ENCODE data around the gene BEAN1.
A peak's percentile ranks its signal among the peaks of the same experiment; 100 is the strongest.
"Not testable (repeated sequence)": the region's sequence is repeated elsewhere in the genome, so short reads cannot be mapped to it uniquely, and the experiment has no call there.

Gene BEAN1

GRCh38 chr16:66508914-66509496 lies 81.9 kb downstream of the BEAN1 start:
- no peak for DNase-seq (ENCODE audit: low read depth)

- no peak for DNase-seq (ENCODE audit: low read depth)
Observed at GRCh38 chr16:66509576-66509975, 82.5 kb downstream of the BEAN1 start.

- DNase-seq (ENCODE audit: low read depth): no peak
Observed at GRCh38 chr16:66510298-66510697, 83.2 kb downstream of the BEAN1 start.

DNA sequence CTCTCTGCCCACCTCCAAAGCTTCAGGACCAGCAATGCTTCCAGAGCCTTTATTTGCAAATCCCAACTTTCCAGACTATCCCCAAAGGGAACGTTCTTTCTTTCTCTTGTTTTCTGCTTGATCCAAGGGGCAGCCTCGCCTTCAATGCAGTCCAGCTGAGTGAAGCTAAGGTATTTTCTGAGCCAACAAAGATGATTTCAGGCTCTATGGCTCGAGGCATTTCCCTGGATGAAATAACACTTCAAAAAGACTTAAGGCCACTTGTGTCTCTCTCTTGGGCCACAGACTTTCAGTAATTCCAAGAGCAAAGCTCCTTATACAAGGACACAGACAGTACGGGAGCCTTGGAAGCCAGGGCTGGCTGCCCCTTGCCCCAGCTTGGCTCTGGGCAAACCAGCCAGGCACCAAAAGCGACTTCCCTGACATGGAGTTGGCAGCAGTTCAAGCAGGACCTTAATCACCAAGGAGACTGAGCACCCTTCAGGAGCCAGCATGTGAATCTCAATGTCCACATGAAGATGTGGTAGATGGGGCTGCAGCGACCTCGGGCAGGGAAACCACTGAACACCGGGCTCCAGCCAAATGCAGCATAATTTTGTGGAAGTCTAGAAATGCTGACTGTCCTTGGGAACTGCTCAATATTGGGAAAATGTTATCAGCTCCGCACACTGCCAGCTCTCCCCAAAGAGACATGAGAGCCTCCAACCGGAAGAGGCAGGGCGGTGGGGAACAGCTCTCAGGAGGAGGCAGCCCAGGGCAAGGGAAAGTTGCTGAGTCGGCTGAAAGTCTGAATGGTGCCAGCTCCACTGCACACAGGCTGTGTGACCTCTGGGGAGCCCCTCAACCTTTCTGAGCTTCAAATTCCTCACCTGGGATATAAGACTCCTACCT lies 83.9 kb downstream of the BEAN1 start:
- no peak for DNase-seq (ENCODE audit: low read depth)

- DNase-seq (ENCODE audit: low read depth): peak; percentile 82
Observed at GRCh38 chr16:66511602-66512271, 84.6 kb downstream of the BEAN1 start.

- DNase-seq (ENCODE audit: low read depth): peak; percentile 60
Observed at GRCh38 chr16:66512272-66513110, 85.4 kb downstream of the BEAN1 start.

DNA sequence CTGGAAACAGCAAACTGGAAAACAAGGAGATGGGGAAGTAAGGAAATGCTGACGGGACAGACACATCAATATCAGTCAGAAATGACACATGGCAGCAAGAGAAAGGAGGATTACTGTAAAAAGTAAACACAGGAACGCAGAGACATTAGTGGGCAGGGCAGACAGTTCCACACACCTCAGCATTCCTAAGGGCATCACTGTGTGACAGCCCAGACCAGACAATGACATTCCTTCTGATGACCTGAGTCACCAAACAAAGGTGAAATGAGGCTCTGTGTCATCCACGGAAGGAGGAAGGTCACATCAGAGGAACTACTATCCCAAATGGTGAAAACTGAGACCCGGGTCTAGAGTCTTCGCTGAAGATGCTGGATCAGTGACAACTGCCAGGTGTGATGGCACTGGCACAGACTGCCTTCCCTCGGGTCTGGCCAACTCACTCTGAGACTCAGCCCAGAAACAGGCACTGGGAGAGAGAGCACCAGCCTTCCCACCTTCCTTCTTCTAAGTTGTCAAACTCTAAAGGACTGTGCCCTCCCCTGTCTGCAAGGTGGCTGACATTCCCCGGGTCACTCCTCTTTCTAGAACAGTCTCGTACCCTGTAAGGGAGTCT lies 86.1 kb downstream of the BEAN1 start:
- peak; percentile 46 for DNase-seq (ENCODE audit: low read depth)

DNA sequence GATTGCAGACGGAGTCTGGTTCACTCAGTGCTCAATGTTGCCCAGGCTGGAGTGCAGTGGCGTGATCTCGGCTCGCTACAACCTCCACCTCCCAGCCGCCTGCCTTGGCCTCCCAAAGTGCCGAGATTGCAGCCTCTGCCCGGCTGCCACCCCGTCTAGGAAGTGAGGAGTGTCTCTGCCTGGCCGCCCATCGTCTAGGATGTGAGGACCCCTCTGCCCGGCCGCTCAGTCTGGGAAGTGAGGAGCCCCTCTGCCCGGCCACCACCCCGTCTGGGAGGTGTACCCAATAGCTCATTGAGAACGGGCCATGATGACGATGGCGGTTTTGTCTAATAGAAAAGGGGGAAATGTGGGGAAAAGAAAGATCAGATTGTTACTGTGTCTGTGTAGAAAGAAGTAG lies 87.3 kb downstream of the BEAN1 start:
- DNase-seq (ENCODE audit: low read depth): not testable (repeated sequence)

- not testable (repeated sequence) for DNase-seq (ENCODE audit: low read depth)
Observed at GRCh38 chr16:66514980-66515595, 88.0 kb downstream of the BEAN1 start.

- peak; percentile 70 for DNase-seq (ENCODE audit: low read depth)
Observed at GRCh38 chr16:66515596-66516508, 88.8 kb downstream of the BEAN1 start.

GRCh38 chr16:66516509-66516807 lies 89.4 kb downstream of the BEAN1 start:
- DNase-seq (ENCODE audit: low read depth): no peak

GRCh38 chr16:66516808-66517585 lies 89.9 kb downstream of the BEAN1 start:
- DNase-seq (ENCODE audit: low read depth): peak; percentile 98

GRCh38 chr16:66517586-66518263 lies 90.6 kb downstream of the BEAN1 start:
- no peak for DNase-seq (ENCODE audit: low read depth)

DNA sequence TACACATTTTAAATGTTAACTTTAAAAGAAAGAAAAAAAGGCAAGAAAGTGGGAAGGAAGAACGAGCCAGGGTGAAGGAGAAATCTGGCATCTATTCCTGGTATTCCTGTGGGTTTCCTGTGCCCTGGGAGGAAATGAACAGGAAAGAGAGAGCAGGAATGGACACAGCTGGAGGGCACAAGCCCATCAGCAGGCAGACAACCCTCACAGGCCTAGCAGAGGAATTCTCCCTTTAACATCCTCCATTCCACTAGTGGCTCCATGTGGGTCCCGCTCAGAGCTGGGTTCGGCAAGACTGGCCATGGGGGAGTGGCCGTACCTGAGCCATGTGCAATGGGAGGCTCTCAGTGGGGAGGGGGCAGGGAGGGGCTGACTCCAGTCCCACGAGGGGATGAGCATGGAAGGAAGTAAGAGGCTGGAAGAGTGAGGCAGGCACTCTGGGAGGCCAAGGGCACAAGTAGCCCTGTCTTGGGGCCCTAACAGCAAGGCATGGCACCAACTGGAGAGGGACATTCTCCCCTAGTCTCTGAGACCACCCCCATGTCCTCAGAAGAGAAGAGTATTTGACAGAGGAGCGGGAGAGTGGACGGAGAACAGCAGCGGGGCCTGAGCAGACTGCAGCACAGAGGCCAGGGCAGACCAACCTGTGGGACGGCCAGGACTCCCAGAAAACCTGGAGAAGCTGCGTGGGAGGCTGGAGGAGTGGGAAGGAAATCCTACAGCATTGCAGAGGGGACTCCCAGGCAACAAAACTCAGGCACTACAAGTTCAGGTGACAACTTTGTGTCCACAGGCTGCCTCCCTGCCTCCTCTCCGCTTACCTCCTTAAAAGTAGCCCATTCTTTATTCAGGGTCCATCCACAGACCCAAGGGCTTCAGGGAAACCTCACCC lies 92.6 kb downstream of the BEAN1 start:
- DNase-seq (ENCODE audit: low read depth): no peak

- DNase-seq (ENCODE audit: low read depth): no peak
Observed at GRCh38 chr16:66520406-66521170, 93.5 kb downstream of the BEAN1 start.

DNA sequence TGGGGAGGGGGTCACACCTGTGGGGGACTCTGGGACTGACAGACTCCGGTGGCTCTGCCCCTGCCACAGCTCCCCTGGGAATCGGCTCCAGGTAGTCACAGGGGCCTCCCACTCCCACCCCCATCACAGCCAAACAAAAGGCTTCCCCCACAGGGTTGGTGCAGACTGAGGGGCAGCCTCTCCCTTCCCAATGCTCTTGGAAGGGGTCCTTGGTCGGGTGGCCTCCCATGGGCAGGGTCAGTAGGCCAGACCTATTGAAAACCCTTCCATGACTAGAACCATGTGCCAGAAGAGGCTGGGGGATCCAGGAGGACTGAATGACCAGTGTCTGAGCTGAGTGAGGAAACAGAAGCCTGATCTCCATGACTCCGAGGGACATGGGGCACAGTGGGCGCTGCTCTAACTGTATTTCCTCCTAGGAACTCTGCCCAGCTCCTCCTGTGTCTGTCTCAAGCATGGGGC lies 94.2 kb downstream of the BEAN1 start:
- no peak for DNase-seq (ENCODE audit: low read depth)
